K562 (cell line): ENCODE measurements around the gene ARL8A. TPM values are rescaled to one million over a fixed set of nuclear protein-coding genes. Genes with fewer than 3 reads are reported as not detected.
"Not testable (repeated sequence)": the region's sequence is repeated elsewhere in the genome, so short reads cannot be mapped to it uniquely, and the experiment has no call there.

Source experiments
- ATAC-seq: fragments of 200-7000 bp; cut with Tn5 transposase; 3 replicates; pipeline ENCODE4 v1.9.1; 2020; ENCODE audit warnings: moderate library complexity
- BruUV-seq: library from RNA; stranded (reverse); fragments of 400-500 nt; replicated peaks from 2 replicates; lab custom pipeline; 2021; lab: Mats Ljungman, UMichigan
- CTCF ChIA-PET: fragments of 300-600 bp; formaldehyde crosslinking; extraction: SDS; loops from one replicate; lab custom pipeline; 2021; ENCODE audit warnings: low intra/inter-chr PET ratio; lab: Yijun Ruan, JAX
- POLR2A ChIA-PET: fragments of 300-600, 350-650 bp; sonication (Branson Sonifier 250); formaldehyde crosslinking; extraction: SDS; loops from one replicate; lab custom pipeline; 2021; ENCODE audit warnings: antibody characterized with exemption, inconsistent platforms; lab: Yijun Ruan, JAX
- DNase-seq, 4 experiments: peaks; one replicate each; pipeline versions ENCODE4 v3.0.0 to v3.0.0-alpha.2; 2011 to 2018; ENCODE audit warnings: low spot score in 3 of 4, mixed read lengths in 3 of 4; ENCODE audit errors: extremely low read depth in 1 of 4
- FAIRE-seq: peaks from 2 replicates; lab custom pipeline; 2011; peaks lifted over from hg19 to GRCh38; lab: Jason Lieb, UNC
- H2AFZ ChIP-seq: 2 replicates; pipeline ENCODE4 v1.6.0; 2011; ENCODE audit warnings: low read depth, low read length, control low read depth, inconsistent platforms
- H3K27ac ChIP-seq: fragments of 200-600 bp; 3 replicates; pipeline ENCODE4 v1.8.0; 2011; ENCODE audit warnings: low read depth, mild to moderate bottlenecking, control low read depth, inconsistent platforms, low read length, moderate library complexity, mixed read lengths; ENCODE audit errors: extremely low read depth
- H3K27me3 ChIP-seq, 2 experiments: fragments of 300-600 bp in 1 of 2; 2 replicates in 1 of 2; 3 replicates in 1 of 2; pipeline versions ENCODE4 v1.6.0 to v1.8.0; 2011; ENCODE audit warnings: inconsistent platforms in 2 of 2, low read length in 2 of 2, mild to moderate bottlenecking in 1 of 2, mixed read lengths in 1 of 2, moderate library complexity in 1 of 2; ENCODE audit not compliant: control insufficient read depth in 2 of 2, insufficient read depth in 2 of 2
- H3K36me3 ChIP-seq: fragments of 300-600 bp; 3 replicates; pipeline ENCODE4 v1.8.0; 2011; ENCODE audit warnings: mild to moderate bottlenecking, low read length, inconsistent platforms; ENCODE audit not compliant: control insufficient read depth, insufficient read depth
- H3K4me1 ChIP-seq, 2 experiments: fragments of 200-600 bp in 1 of 2; replicated peaks in 1 of 2; 2 replicates in 1 of 2; 3 replicates in 1 of 2; pipeline versions ENCODE4 v1.5.1 to v1.8.0; 2011; ENCODE audit warnings: inconsistent platforms in 2 of 2, low read length in 2 of 2, mild to moderate bottlenecking in 1 of 2, mixed read lengths in 1 of 2, moderate library complexity in 1 of 2; ENCODE audit not compliant: control insufficient read depth in 2 of 2, insufficient read depth in 2 of 2
- H3K4me2 ChIP-seq: 2 replicates; pipeline ENCODE4 v1.6.1; 2011; ENCODE audit warnings: low read length, control low read depth, inconsistent platforms, mixed read lengths; ENCODE audit not compliant: insufficient read depth
- H3K4me3 ChIP-seq: fragments of 200-600 bp; sonication (generic), shearing (Covaris generic); 2 replicates; pipeline ENCODE4 v1.5.1; 2016; ENCODE audit warnings: control low read depth, inconsistent platforms
- H3K79me2 ChIP-seq: fragments of 200-600 bp; 3 replicates; pipeline ENCODE4 v1.8.0; 2011; ENCODE audit warnings: low read length, inconsistent platforms; ENCODE audit not compliant: control insufficient read depth, insufficient read depth
- H3K9ac ChIP-seq, 2 experiments: 2 replicates each; pipeline versions ENCODE4 v1.6.0 to v1.6.1; 2011; ENCODE audit warnings: low read depth in 2 of 2, low read length in 2 of 2, control low read depth in 1 of 2, inconsistent platforms in 1 of 2, mild to moderate bottlenecking in 1 of 2, mixed read lengths in 1 of 2; ENCODE audit not compliant: insufficient read depth in 1 of 2
- H3K9me1 ChIP-seq: one replicate; pipeline ENCODE4 v1.6.0; 2011; ENCODE audit warnings: inconsistent platforms, mild to moderate bottlenecking, low read length, moderate library complexity; ENCODE audit not compliant: control insufficient read depth, insufficient read depth
- H3K9me3 ChIP-seq: replicated peaks from 2 replicates; pipeline ENCODE4 v1.5.1; 2011; ENCODE audit warnings: low read depth, low read length, inconsistent platforms; ENCODE audit not compliant: control insufficient read depth, insufficient read depth
- H4K20me1 ChIP-seq: replicated peaks from 2 replicates; pipeline ENCODE4 v1.6.1; 2011; ENCODE audit warnings: low read length, inconsistent platforms, mixed read lengths; ENCODE audit not compliant: control insufficient read depth, insufficient read depth
- BHLHE40 ChIP-seq: IDR thresholded peaks from 2 replicates; pipeline ENCODE4 v1.6.1; 2011; ENCODE audit warnings: low read length, improper control_type of control experiment
- CBFA2T2 ChIP-seq: fragments of 450-650 bp; conservative IDR thresholded peaks from 2 replicates; pipeline ENCODE4 v1.6.1; 2017; ENCODE audit warnings: mild to moderate bottlenecking
- MECOM ChIP-seq: fragments of 250-450 bp; sonication (Bioruptor Pico); IDR thresholded peaks from 2 replicates; pipeline ENCODE4 v1.8.0; 2022; ENCODE audit warnings: inconsistent platforms
- TAL1 ChIP-seq: fragments of 450-650 bp; IDR thresholded peaks from 2 replicates; pipeline ENCODE4 v1.6.1; 2016; ENCODE audit warnings: mild to moderate bottlenecking
- TCF3 ChIP-seq: sonication (generic); formaldehyde crosslinking; IDR thresholded peaks from 2 replicates; pipeline ENCODE4 v1.4.0; 2020; ENCODE audit warnings: mild to moderate bottlenecking, missing genetic modification reagents
- TGIF2 ChIP-seq: sonication (generic); formaldehyde crosslinking; IDR thresholded peaks from 2 replicates; pipeline ENCODE4 v1.8.1; 2022; ENCODE audit warnings: mild to moderate bottlenecking, missing genetic modification reagents, moderate library complexity
- ZNF766 ChIP-seq: fragments of 200-800 bp; sonication (Bioruptor generic); conservative IDR thresholded peaks from 2 replicates; pipeline ENCODE4 v1.6.1; 2016; ENCODE audit warnings: missing genetic modification characterization, missing compliant biosample characterization
- WGBS: fragments of 100-300 bp; shearing (Covaris generic); methylation state at CpG from one replicate; pipeline ENCODE4 v1.1.6; 2016; ENCODE audit warnings: low coverage, mixed read lengths; ENCODE audit not compliant: insufficient coverage; ENCODE audit errors: missing lambda C conversion rate; 5-methylcytosine and 5-hydroxymethylcytosine counted together
- in situ Hi-C: fragments of 300-500 bp; cut with MboI; formaldehyde crosslinking; loops from 4 replicates; pipeline ENCODE4 v1.15.0; 2018; ENCODE audit warnings: inconsistent platforms, mixed read lengths
- intact Hi-C: fragments of 100-400 bp; cut with micrococcal nuclease; formaldehyde crosslinking; loops from 2 replicates; pipeline ENCODE4 v1.14.2; 2022
- polyA plus RNA-seq, 8 experiments: library from polyadenylated mRNA; depleted of rRNA in 4 of 8; stranded (reverse) in 5 of 8; unstranded in 3 of 8; fragments of >200 nt; fragmentation: Nextera tagmentation in 2 of 8; fragmentation: Illumina TruSeq in 1 of 8; extraction: Ambion mirVana in 2 of 8; extraction: Trizol in 1 of 8; gene quantifications; 2 replicates each; pipeline versions ENCODE4 v1.2.1 to v1.2.3, GENCODE V29; 2011 to 2014; ENCODE audit warnings: inconsistent platforms in 1 of 8, missing spikeins in 1 of 8
- total RNA-seq, 7 experiments: library from RNA; depleted of rRNA in 6 of 7; stranded (reverse); fragments of >200 nt in 6 of 7; fragmentation: Illumina TruSeq in 2 of 7; extraction: Trizol in 2 of 7; gene quantifications; 2 replicates each; pipeline versions ENCODE4 v1.2.1 to v1.2.3, GENCODE V29; 2011 to 2021; ENCODE audit warnings: low replicate concordance in 1 of 7
- TF ChIP-seq, protein P1 (sequence below): sonication (generic); formaldehyde crosslinking; IDR thresholded peaks from 2 replicates; pipeline ENCODE4 v1.8.0; 2023; ENCODE audit warnings: mild to moderate bottlenecking, missing genetic modification reagents

Gene ARL8A
- total and polyA plus RNA-seq, 9 of the 15 experiments (the other 6 are each of a cell fraction or from before 2014, with no cell fraction given), result 0.17 to 27.3 (median 15.6) TPM

DNA sequence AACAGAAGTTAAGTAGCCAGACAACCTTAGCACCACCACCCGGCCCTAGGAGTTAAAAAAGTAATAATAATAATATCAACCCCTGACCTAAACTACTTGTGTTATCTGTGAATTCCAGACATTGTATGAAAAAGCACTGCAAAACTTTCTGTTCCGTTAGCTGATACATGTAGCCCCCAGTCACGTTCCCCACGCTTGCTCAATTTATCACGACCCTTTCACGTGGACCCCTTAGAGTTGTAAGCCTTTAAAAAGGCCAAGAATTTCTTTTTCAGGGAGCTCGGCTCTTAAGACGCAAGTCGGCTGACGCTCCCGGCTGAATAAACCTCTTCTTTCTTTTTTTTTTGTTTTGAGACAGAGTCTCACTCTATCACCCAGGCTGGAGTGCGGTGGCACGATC, 22.5 kb upstream of the ARL8A start:
- WGBS, result 20% methylated on average over 11 of the region's 13 CpGs
- Histone ChIP-seq H2AFZ (peak overlapping the region; percentile 58), H3K27ac (peak overlapping the region; percentile 99), H3K79me2 (peaks cover 54% of the 10 kb centered on the region), H3K4me2 (peak overlapping the region; percentile 90), H3K4me1 (peaks cover 48 to 71% of the 10 kb centered on the region in 2 experiments), H3K9ac (peak overlapping the region; percentile 89 to 92; a peak in 3 of 4 replicates), H3K36me3 (peaks cover 39% of the 10 kb centered on the region; the same call in 2 of the 3 replicates), H3K4me3 (peak overlapping the region; percentile 45; the same call in 1 of the 2 replicates)
- H3K9me3 ChIP-seq, intact Hi-C loops, DNase-seq, in situ Hi-C loops, H3K27me3 ChIP-seq, H3K9me1 ChIP-seq, FAIRE-seq, BruUV-seq, CTCF ChIA-PET, ATAC-seq, H4K20me1 ChIP-seq: not testable (repeated sequence)
- TF ChIP-seq TCF3 (CRISPR knock-in tag), result peak; percentile 53
- 0 out of 2 replicates have a peak, but pooled peaks have one; percentile 24 for TF ChIP-seq MECOM (CRISPR knock-in tag)
- peak; percentile 70 for TF ChIP-seq BHLHE40
- peak; percentile 78 for TF ChIP-seq ZNF766
- TF ChIP-seq, protein P1, sequence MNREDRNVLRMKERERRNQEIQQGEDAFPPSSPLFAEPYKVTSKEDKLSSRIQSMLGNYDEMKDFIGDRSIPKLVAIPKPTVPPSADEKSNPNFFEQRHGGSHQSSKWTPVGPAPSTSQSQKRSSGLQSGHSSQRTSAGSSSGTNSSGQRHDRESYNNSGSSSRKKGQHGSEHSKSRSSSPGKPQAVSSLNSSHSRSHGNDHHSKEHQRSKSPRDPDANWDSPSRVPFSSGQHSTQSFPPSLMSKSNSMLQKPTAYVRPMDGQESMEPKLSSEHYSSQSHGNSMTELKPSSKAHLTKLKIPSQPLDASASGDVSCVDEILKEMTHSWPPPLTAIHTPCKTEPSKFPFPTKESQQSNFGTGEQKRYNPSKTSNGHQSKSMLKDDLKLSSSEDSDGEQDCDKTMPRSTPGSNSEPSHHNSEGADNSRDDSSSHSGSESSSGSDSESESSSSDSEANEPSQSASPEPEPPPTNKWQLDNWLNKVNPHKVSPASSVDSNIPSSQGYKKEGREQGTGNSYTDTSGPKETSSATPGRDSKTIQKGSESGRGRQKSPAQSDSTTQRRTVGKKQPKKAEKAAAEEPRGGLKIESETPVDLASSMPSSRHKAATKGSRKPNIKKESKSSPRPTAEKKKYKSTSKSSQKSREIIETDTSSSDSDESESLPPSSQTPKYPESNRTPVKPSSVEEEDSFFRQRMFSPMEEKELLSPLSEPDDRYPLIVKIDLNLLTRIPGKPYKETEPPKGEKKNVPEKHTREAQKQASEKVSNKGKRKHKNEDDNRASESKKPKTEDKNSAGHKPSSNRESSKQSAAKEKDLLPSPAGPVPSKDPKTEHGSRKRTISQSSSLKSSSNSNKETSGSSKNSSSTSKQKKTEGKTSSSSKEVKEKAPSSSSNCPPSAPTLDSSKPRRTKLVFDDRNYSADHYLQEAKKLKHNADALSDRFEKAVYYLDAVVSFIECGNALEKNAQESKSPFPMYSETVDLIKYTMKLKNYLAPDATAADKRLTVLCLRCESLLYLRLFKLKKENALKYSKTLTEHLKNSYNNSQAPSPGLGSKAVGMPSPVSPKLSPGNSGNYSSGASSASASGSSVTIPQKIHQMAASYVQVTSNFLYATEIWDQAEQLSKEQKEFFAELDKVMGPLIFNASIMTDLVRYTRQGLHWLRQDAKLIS (CRISPR knock-in tag), result 0 out of 2 replicates have a peak, but pooled peaks have one; percentile 51
- peak; percentile 15; the same call in 1 of the 2 replicates for TF ChIP-seq CBFA2T2
- TF ChIP-seq TAL1, result 0 out of 2 replicates have a peak, but pooled peaks have one; percentile 17
- 0 out of 2 replicates have a peak, but pooled peaks have one; percentile 20 for TF ChIP-seq TGIF2 (CRISPR knock-in tag)
- POLR2A ChIA-PET, result interaction anchor here (1.0 to 1.2 kb wide), 2 partner anchors 12 to 160 kb away, joined by 3 read pairs; no protein-coding TSS in a partner anchor
